Measurements from ENCODE around the gene MTHFD2L.

Gene MTHFD2L

GRCh38 chr4:74202062-74202586 lies 44.2 kb downstream of the MTHFD2L start:
- H3K27ac ChIP-seq (ENCODE audit: low read length): no peak overlapping the region
- H3K79me2 ChIP-seq (ENCODE audit: low read length): no peaks in the 10 kb centered on the region
- no peaks in the 10 kb centered on the region for H3K36me3 ChIP-seq (replicated peaks; ENCODE audit: insufficient read depth, low read length)
- no peak overlapping the region for H3K4me3 ChIP-seq (ENCODE audit: low read length)
- no peaks in the 10 kb centered on the region for H4K20me1 ChIP-seq (ENCODE audit: insufficient read depth, low read length)
- H3K9me3 ChIP-seq (replicated peaks; ENCODE audit: insufficient read depth, low read length): no peaks in the 10 kb centered on the region
- no peak for TF ChIP-seq EZH2 (optimal IDR thresholded peaks at IDR 0.05; ENCODE audit: low read depth, low read length)
- TF ChIP-seq EZH2phosphoT487 (IDR thresholded peaks at IDR 0.05; ENCODE audit: low read length): no peak
- no peak for TF ChIP-seq CTCF (IDR thresholded peaks at IDR 0.05; ENCODE audit: low read length)
- no peak overlapping the region for H2AFZ ChIP-seq (ENCODE audit: low read length)
- no peaks in the 10 kb centered on the region for H3K9me2 ChIP-seq (replicated peaks; ENCODE audit: insufficient read depth, low read length)
- H3K27me3 ChIP-seq (replicated peaks; ENCODE audit: insufficient read depth, low read length): no peaks in the 10 kb centered on the region
- H3F3A ChIP-seq (ENCODE audit: insufficient read depth, low read length): peaks cover 18% of the 10 kb centered on the region
- H3K4me1 ChIP-seq (ENCODE audit: low read length): peaks cover 31% of the 10 kb centered on the region
- H3K4me2 ChIP-seq (ENCODE audit: low read depth, low read length): no peak overlapping the region
- H3K9ac ChIP-seq (ENCODE audit: low read length): no peak overlapping the region
- DNase-seq: no peak

GRCh38 chr4:74203467-74203866 lies 45.5 kb downstream of the MTHFD2L start:
- Histone ChIP-seq H3K4me1 (ENCODE audit: low read length) (peaks cover 34% of the 10 kb centered on the region), H2AFZ (ENCODE audit: low read length) (no peak overlapping the region), H3K9ac (ENCODE audit: low read length) (no peak overlapping the region), H3K4me3 (ENCODE audit: low read length) (no peak overlapping the region), H4K20me1 (ENCODE audit: insufficient read depth, low read length) (no peaks in the 10 kb centered on the region), H3F3A (ENCODE audit: insufficient read depth, low read length) (peaks cover 29% of the 10 kb centered on the region), H3K27me3 (replicated peaks; ENCODE audit: insufficient read depth, low read length) (no peaks in the 10 kb centered on the region), H3K27ac (ENCODE audit: low read length) (no peak overlapping the region), H3K9me2 (replicated peaks; ENCODE audit: insufficient read depth, low read length) (no peaks in the 10 kb centered on the region), H3K79me2 (ENCODE audit: low read length) (no peaks in the 10 kb centered on the region), H3K4me2 (ENCODE audit: low read depth, low read length) (no peak overlapping the region), H3K9me3 (replicated peaks; ENCODE audit: insufficient read depth, low read length) (no peaks in the 10 kb centered on the region), H3K36me3 (replicated peaks; ENCODE audit: insufficient read depth, low read length) (no peaks in the 10 kb centered on the region)
- TF ChIP-seq CTCF (IDR thresholded peaks at IDR 0.05; ENCODE audit: low read length): no peak
- TF ChIP-seq EZH2 (optimal IDR thresholded peaks at IDR 0.05; ENCODE audit: low read depth, low read length): no peak
- no peak for TF ChIP-seq EZH2phosphoT487 (IDR thresholded peaks at IDR 0.05; ENCODE audit: low read length)
- DNase-seq: no peak

- Histone ChIP-seq H3F3A (ENCODE audit: insufficient read depth, low read length) (peaks cover 29% of the 10 kb centered on the region), H3K4me3 (ENCODE audit: low read length) (no peak overlapping the region), H3K9me2 (replicated peaks; ENCODE audit: insufficient read depth, low read length) (no peaks in the 10 kb centered on the region), H2AFZ (ENCODE audit: low read length) (peak overlapping the region; percentile 74; the same call in 1 of the 2 replicates), H3K9ac (ENCODE audit: low read length) (no peak overlapping the region), H3K36me3 (replicated peaks; ENCODE audit: insufficient read depth, low read length) (no peaks in the 10 kb centered on the region), H3K79me2 (ENCODE audit: low read length) (no peaks in the 10 kb centered on the region), H3K4me1 (ENCODE audit: low read length) (peaks cover 40% of the 10 kb centered on the region), H3K27ac (ENCODE audit: low read length) (peak overlapping the region; percentile 88; the same call in 1 of the 2 replicates), H3K4me2 (ENCODE audit: low read depth, low read length) (peak overlapping the region; percentile 96; the same call in 1 of the 2 replicates), H3K9me3 (replicated peaks; ENCODE audit: insufficient read depth, low read length) (no peaks in the 10 kb centered on the region), H3K27me3 (replicated peaks; ENCODE audit: insufficient read depth, low read length) (no peaks in the 10 kb centered on the region), H4K20me1 (ENCODE audit: insufficient read depth, low read length) (no peaks in the 10 kb centered on the region)
- no peak for DNase-seq
- TF ChIP-seq EZH2phosphoT487 (IDR thresholded peaks at IDR 0.05; ENCODE audit: low read length) (no peak), EZH2 (optimal IDR thresholded peaks at IDR 0.05; ENCODE audit: low read depth, low read length) (no peak), CTCF (IDR thresholded peaks at IDR 0.05; ENCODE audit: low read length) (no peak)
Measured at GRCh38 chr4:74205046-74205445, 47.1 kb downstream of the MTHFD2L start.

All from MM.1S (cell line).